ENCODE results near the gene SLC25A45.

GRCh38 chr11:65362320-65362931, 20.0 kb downstream of the SLC25A45 start:
- TF ChIP-seq, protein P1, sequence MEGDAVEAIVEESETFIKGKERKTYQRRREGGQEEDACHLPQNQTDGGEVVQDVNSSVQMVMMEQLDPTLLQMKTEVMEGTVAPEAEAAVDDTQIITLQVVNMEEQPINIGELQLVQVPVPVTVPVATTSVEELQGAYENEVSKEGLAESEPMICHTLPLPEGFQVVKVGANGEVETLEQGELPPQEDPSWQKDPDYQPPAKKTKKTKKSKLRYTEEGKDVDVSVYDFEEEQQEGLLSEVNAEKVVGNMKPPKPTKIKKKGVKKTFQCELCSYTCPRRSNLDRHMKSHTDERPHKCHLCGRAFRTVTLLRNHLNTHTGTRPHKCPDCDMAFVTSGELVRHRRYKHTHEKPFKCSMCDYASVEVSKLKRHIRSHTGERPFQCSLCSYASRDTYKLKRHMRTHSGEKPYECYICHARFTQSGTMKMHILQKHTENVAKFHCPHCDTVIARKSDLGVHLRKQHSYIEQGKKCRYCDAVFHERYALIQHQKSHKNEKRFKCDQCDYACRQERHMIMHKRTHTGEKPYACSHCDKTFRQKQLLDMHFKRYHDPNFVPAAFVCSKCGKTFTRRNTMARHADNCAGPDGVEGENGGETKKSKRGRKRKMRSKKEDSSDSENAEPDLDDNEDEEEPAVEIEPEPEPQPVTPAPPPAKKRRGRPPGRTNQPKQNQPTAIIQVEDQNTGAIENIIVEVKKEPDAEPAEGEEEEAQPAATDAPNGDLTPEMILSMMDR (IDR thresholded peaks at IDR 0.05): no peak
- no peak for TF ChIP-seq EP300 (IDR thresholded peaks at IDR 0.05)
- TF ChIP-seq POLR2AphosphoS5 (IDR thresholded peaks at IDR 0.05): no peak

All from suprapubic skin (tissue), 4 donors.